Activated naive CD8-positive, alpha-beta T cell treated with anti-CD3 and anti-CD28 coated beads, Interleukin-2, amount 50 U/mL, for 16 hours (primary cell): ENCODE measurements around the gene NLRP10.

Source experiments
- DNase-seq: peaks from one replicate; pipeline ENCODE4 v3.0.0-alpha.2; 2020; ENCODE audit warnings: low read depth, low spot score

Gene NLRP10

DNA sequence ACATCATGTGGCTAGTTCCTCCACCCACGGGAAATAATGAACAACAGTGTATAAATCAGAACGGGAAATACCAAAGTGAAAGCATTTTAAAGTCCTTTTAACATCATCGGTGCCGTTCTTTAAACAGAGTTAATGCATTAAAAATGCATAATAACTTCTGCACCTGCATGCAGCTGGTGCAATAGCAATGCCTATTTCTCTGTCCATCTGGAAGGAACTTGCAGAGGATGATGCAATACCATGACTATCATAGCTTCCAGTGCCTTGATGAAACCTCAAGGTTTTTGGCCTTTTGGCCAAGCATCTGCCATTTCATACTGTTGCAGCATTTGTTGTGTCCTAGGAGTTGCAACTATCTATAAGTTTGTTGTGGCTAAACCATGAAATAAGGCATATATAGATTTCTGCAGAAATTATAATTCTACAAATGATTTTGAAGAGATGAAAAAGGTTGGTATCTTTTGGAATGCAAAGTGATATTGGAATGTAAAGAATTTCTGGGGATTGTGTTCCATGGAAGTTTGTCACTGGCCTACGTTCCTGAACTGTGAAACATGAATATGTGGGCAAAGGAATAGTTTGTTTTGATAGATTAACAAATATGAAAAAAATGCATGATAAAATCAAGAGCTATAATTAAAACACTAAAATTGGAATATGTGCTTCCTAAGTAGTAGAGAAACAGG is 12.1 kb upstream of the NLRP10 start:
- no peak for DNase-seq

DNA sequence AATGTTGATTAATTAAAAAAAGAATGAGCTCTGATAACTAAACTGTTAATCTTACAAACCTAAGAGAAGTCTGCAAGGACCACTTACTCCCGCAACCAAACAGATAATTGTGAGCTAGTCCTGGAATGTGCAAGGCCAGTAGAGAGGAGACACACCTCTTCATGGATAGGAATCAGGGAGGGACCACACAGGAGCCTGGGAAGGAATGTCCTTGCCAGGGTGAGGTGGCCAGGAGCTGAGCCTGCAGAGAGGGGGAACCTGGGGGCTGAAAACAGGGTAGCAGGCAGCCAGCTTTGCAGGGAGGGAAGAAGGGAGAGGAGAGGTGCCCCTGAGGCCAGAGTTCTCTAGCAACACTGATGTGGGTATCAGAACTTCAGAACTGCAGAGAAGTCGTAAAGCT is 9.4 kb upstream of the NLRP10 start:
- DNase-seq, result no peak

DNA sequence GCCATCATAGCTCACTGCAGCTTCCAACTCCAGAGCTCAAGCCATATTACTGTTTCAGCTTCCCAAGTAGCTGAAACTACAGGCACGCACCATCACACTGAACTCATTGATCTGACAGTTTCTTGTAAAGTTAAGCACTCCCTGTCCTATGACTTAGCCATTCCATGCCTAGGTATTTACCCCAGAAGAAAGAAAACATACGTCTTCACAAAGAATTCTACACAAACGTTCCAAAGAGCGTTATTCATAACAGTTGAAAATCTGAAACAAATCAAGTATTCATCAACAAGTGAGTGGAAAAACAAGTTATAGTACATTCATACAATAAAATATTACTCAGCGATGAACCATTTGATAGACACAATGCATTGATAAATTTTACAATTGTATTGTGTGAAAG is 7.8 kb upstream of the NLRP10 start:
- no peak for DNase-seq

DNA sequence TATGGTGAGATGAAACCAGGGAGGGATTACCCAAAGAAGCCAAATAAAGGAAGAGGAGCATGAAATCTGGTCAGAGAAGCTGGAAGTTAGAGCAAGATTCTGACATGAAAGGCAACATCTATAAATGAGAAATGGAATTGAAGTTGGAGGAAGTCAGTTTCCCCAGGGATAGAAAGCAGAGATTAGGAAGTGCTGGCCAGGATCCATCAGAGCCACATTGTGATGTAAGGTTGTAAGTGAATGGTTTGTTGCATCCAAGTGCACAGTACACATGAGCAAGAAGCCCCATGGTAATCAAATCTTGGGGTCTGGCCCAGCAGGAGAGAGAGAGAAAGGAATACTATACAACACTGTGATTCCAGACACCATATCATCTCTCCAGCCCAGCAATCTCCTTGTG is 6.6 kb upstream of the NLRP10 start:
- DNase-seq, result no peak

DNA sequence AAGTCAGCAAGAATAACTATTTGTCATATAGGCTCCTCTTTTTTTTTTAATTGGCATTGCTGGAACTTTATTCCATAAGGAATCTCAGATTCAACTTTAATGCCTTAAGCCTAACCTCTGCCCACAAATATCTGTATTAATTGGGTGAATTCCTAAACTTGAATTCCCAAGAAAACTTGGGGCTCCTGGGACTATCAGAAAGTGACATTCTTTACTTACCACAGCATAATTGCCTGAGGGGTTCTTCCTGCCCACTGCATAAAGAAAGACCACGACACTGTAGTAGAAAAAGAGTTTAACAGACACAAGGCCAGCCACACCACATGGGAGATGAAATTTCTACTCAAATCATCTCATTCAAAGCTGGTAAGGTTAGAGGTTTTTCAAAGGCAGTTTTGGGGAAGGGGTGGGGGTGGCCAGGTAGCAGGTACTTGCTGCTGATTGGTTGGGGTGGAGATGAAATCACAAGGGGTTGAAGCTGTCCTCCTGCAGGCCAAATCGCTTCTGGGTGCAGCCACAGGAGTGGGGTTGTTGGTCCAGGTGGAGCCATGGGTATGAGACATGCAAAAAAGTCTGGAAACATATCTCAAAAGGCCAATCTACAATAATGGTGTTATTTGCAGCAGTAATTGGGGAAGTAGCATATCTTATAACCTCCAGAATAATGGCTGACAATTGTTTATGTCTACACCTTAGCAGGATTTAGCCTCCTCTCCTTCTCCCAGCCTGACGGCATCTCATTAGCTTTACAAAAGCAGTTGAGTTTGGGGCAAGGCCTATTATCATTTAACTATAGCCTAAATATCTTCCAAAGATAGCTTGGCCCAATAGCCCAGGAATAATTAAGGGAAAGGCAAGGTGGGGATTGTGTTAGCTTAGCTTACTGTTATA is 4.8 kb upstream of the NLRP10 start:
- no peak for DNase-seq

DNA sequence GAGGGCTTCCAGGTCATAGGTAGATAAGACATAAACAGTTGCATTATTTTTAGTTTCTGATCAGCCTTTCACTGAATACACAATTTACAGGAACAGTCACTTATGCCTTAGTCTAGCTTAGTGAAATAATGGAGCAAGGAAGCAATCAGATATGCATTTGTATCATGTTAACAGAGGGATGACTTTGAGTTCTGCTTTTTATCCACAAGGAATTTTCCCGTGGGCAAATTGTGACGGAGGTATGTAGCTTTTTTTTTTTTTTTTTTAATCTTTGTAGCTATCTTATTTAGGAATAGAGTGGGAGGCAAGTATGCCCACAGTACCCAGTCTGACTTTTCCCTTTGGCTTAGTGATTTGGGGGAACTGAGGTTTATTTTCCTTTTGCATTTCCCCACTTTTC is 3.4 kb upstream of the NLRP10 start:
- DNase-seq, result no peak

DNA sequence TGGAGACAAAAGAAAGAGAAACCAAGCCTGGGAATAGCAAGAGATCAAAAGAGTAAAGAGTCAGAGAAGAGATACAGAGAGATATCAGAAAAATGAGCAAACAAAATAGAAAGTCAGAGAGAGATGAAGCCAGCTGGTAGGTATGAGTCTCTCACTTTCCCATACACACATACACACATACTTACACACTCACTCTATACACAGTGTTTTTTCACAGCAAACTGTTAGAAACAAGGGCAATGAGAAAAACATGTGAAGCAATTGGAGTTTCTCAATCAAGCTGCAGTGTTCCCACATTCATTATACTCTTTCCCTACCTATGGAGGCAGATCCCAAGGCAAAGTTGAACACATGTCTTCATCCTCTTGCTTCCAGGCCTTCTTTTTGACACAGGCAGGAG is 2.6 kb upstream of the NLRP10 start:
- DNase-seq, result no peak

DNA sequence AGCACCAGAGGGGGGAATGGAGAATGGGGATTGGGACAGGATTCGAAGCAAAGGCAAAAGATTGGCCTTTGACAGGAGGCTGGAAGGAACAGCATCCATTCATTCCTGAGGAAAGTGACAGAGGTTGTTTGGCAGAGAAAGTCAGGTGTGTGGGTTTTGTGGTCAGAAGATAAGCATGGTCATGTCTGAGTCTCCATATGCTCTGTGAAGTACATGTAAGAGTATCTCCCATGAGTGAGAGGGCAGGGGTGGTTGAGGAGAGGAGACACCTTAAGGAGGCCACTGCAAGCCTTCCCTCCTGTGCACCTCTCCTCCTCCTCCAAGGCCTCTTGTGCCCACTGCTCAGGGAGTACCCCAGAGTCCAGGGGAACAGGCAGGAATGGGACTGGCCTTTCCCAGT is 1.9 kb upstream of the NLRP10 start:
- DNase-seq, result no peak

DNA sequence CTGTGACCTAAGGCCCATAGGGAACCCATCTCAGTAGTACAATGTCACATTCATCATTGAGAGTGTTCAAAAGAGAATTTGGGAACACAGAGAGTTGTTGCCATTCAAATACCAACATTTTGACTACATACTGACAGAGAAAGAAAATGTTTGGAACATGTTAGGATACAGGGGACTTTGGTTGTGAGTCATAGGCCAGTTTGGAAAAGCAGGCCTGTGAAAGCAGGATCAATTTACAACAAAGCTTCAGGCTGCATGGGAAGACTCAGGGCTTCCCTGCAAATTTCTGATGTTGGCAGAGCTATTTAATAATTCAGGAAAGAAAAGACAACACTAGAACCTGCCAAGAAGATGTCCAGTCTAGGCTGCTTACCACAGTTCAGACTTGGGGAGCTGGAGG is 374 bp downstream of the NLRP10 start:
- no peak for DNase-seq

DNA sequence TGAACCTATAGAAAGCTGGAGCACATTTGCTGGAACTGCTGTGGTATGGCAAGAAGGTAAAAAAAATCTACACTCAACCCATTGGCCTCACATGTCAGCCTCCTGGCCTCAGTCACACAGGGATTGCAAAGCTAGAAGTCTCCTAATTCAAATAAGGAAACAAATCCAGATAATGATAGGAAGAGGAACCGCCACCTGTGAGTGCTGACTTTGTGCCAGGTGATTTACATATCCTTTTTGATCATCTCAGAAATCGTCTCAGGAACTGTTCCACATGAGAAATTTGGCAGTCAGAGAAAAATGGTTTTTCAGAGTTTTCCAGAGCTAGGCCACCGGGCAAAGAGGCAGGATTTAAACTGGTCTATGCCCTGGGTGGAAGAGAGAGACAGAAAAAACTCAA is 986 bp downstream of the NLRP10 start:
- DNase-seq, result no peak

DNA sequence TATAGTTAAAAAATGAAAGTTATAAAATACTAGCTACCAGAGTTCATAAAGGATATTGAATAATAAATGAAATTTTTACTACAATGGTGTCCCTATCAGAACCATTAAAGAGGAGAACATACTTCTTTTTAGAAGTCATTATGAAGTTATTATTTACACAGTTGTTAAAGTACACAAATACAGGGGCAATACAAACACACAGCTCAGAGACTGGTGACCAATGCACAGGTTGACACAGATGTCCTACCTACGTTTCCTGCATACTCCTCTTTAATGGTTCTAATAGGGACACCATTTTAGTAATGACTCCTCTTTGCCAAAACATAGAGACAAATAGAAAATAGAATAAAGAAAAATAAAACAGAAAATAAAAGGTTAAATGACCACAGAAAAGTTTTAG is 10.1 kb downstream of the NLRP10 start:
- DNase-seq, result no peak

DNA sequence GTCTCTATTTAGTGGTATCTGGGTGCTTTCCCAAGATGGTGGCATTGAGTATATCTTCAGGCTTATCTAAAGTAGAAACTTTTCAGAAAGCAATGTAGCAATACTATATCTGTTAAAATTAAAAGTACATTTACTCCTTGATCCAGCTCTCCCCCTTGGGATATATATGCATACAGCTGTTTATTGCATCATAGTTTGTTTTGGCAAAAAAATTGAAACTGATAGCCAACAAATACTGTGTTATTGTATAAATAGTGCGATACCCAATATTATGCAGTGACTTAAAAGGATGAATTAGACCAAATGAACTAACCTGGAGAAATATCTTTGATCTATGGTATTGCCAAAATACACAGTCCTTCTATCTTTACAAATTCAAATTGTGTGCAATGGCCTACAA is 15.3 kb downstream of the NLRP10 start:
- DNase-seq, result no peak

DNA sequence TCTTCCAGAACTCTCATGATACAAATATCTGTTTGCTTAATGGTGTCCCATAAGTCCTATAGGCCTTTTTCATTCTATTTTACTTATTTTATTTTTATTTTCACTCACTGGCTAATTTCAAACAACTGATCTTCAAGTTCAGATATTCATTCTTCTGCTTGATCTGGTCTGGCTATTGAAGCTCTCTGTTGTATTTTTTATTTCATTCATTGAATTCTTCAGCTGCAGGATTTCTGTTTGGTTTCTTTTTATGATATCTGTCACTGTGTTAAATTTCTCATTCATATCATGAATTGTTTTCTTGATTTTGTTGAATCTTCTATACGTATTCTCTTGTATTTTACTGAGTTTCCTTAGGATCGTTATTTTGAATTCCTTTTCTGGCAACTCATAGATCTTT is 21.1 kb downstream of the NLRP10 start:
- DNase-seq, result no peak

DNA sequence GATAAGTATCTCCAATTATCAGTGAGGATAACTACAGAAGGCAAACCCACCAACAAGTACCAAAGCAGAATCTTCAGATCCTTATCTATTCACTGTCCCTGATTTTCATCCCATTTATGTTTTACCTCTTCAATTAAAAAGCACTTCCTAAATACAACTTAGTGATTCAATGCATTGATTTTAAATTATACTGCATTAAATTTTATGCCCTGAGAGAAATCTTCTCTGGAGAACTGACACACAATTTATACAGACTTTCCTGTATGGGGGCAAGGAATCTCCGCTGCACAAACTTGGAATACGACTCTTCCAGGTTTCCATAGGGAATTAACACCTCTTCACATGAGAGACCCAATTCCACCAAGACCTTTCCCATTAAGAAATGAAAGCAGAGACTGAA is 23.6 kb downstream of the NLRP10 start, which contains the start of gene OR10A3:
Gene OR10A3, minus strand, starts transcription at position 101 of the 400 bp plus-strand sequence. CDS start 2,188 bp downstream, outside the sequence.
- no peak for DNase-seq

DNA sequence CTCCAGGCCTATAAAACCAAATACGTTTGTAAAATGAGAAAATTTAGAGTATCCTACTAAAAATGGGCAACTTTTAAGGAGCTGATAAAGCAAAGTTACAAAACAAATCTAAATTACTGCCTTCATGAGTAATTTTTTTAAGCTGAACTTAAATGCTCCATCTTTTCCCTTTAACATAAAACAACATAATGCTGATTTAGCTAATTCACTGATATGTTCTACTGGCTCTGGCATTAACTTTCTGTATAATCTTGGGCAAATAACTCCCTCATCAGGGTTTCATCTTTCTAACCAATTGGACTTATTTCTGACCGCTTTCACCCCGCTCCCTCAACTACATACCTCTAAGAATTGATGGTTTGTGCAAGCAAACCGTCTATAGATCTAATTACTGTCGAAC is 24.1 kb downstream of the NLRP10 start:
- DNase-seq, result no peak

DNA sequence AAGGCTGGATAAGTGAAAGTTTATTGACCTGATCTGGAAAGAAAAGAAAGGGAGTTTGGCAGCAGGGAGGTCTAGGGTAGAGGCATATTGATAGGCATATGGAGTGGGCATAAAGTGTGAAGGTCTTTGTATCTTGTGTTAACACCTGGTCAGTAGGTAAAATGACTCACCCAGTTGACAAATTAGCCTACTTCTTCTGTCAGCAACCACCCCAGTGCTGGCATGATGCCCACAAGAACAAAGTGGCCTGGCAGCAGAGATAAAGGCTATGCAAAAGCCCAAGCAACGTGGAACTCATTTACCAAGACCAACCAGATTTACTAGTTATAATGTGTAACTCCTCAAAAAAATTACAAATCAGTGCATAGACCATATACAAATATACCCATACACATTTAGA is 28.6 kb downstream of the NLRP10 start:
- no peak for DNase-seq

DNA sequence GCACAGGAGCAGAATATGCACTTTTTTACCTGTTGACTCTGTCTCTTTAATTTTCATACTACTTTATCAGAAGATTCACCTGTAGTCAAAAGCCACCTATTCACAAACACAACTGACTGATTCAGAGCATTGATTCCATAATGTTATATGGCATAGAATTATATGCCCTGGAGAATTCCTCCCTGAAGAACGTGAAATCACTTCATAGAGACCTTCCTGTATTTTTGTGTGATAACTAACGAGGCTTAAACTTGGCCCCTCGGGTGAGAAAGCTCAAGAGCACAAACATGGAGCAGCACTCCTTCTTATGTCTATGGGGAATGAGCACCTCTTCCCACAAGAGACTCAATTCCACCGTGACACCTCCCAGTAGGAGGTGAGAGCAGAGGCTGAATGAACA is 34.1 kb downstream of the NLRP10 start, which contains the start of gene OR10A6:
Gene OR10A6, minus strand, starts transcription at position 101 of the 400 bp plus-strand sequence. CDS start 2,606 bp downstream, outside the sequence.
- no peak for DNase-seq

DNA sequence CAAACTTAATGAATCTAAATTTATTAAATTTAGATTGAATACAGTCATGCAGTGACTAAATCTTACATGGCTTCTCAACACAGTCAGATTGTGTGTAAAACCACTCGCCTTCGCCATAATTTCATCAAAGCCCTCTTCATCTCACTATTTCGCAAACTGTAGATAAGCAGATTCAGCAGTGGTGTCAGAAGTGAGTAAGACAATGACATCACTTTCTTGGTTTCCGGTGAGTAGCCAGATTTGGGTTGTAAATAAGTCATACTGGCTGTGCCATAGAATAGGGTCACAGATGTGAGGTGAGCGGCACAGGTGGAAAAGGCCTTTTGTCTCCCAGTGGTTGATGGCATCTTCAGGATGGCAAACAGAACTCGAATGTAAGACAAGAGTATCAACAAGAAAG is 37.6 kb downstream of the NLRP10 start:
- no peak for DNase-seq

DNA sequence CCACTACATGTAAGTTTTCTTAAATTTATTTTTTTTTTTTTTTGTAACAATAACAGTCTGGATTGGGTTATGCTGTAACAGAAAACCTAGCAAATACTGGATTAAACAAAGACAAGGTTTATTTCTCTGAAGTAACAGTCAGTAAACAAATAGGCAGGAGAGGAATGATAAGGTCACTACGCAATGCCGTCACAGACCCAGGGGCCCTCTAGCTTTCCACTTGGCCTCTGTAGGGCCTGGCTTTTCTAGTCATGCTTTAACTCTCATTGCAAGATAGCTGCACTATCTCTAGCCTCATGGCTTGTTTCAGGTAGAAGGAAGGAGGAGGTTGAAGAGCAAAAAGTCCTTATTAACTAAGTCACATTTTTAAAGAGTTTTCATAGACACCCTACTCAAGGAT is 40.7 kb downstream of the NLRP10 start:
- DNase-seq, result no peak

DNA sequence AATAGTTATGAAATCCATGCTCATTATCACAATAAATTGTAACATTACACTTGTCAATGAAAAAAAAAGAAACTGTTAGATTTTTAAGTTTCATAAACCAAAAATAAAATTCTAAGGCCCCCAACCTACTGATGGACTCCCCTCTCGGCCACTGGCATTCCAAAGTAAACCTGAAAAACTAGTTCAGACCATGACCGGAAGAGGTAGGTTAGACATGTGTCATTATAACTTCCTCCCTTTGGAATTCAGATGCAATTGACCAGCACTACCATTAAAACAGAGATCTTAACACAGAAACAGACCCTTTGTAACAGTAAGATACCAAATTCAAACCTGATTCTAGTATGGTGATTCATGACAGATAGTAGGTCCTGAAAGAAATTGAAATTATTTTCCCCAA is 47.1 kb downstream of the NLRP10 start:
- no peak for DNase-seq
